OCI-LY7 (cell line): ENCODE data around the gene KAT2B.

Experiments
- EZH2phosphoT487 ChIP-seq: fragments of 200-600 bp; sonication (generic); IDR thresholded peaks from 2 replicates; pipeline ENCODE4 v1.6.1; 2018; ENCODE audit warnings: low read depth, borderline replicate concordance, mild to moderate bottlenecking, mixed run types, antibody characterized with exemption, low read length, moderate library complexity, mixed read lengths
- TF ChIP-seq, protein P1 (sequence below): fragments of 200-600 bp; sonication (generic); conservative IDR thresholded peaks from 2 replicates; pipeline ENCODE4 v1.5.1; 2014; ENCODE audit warnings: mild to moderate bottlenecking, antibody characterized with exemption, low read length, moderate library complexity, mixed read lengths

- TF ChIP-seq, protein P1, sequence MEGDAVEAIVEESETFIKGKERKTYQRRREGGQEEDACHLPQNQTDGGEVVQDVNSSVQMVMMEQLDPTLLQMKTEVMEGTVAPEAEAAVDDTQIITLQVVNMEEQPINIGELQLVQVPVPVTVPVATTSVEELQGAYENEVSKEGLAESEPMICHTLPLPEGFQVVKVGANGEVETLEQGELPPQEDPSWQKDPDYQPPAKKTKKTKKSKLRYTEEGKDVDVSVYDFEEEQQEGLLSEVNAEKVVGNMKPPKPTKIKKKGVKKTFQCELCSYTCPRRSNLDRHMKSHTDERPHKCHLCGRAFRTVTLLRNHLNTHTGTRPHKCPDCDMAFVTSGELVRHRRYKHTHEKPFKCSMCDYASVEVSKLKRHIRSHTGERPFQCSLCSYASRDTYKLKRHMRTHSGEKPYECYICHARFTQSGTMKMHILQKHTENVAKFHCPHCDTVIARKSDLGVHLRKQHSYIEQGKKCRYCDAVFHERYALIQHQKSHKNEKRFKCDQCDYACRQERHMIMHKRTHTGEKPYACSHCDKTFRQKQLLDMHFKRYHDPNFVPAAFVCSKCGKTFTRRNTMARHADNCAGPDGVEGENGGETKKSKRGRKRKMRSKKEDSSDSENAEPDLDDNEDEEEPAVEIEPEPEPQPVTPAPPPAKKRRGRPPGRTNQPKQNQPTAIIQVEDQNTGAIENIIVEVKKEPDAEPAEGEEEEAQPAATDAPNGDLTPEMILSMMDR = no peak
- no peak for TF ChIP-seq EZH2phosphoT487
Observed at GRCh38 chr3:20107722-20108121, 67.5 kb downstream of the KAT2B start.
